ENCODE results near the gene MACF1. TPM values are rescaled to one million over a fixed set of nuclear protein-coding genes. Genes with fewer than 3 reads are reported as not detected.

Gene MACF1
- total RNA-seq, 2 experiments from 2014 or later: 248 to 252 TPM

GRCh38 chr1:39358491-39358890, 154.0 kb downstream of the MACF1 start:
- Mint-ChIP-seq H3K4me3 (no peak overlapping the region), H3K4me1 (ENCODE audit: low read depth) (no peaks in the 10 kb centered on the region), H3K27ac (no peak overlapping the region), H3K9me3 (no peaks in the 10 kb centered on the region), H3K27me3 (no peaks in the 10 kb centered on the region), H3K36me3 (ENCODE audit: low read depth) (peaks cover 95% of the 10 kb centered on the region)
- Histone ChIP-seq H3K27me3 (ENCODE audit: control insufficient read depth in 1 of 2, insufficient read depth in 2 of 2, low read length in 2 of 2) (no peaks in the 10 kb centered on the region), H3K4me3 (ENCODE audit: low read length) (no peak overlapping the region), H3K4me1 (ENCODE audit: insufficient read depth, low read length) (no peaks in the 10 kb centered on the region), H3K9me3 (ENCODE audit: control insufficient read depth in 1 of 2, insufficient read depth in 1 of 2, low read length in 2 of 2) (no peaks in the 10 kb centered on the region), H3K27ac (ENCODE audit: low read depth in 1 of 2, low read length in 2 of 2) (no peak overlapping the region), H3K36me3 (ENCODE audit: insufficient read depth, low read length) (peaks cover 95% of the 10 kb centered on the region)
- ATAC-seq (ENCODE audit: poor library complexity) (no peak), DNase-seq (no peak)
- CTCF ChIA-PET: interaction anchor here (4.0 kb wide), 1 partner anchor 53 kb away, joined by 14 read pairs; no protein-coding TSS in a partner anchor
- POLR2A ChIA-PET: no interaction called here
- intact Hi-C loops (cut with DNase I, micrococcal nuclease): no loop called here
- no peak for TF ChIP-seq CTCF (IDR thresholded peaks at IDR 0.05)

GRCh38 chr1:39359028-39359570, 154.6 kb downstream of the MACF1 start:
- ChIA-PET POLR2A (interaction anchor here (0.6 to 1.0 kb wide), 2 partner anchors 17 to 52 kb away, joined by 3 to 4 read pairs; no protein-coding TSS in a partner anchor), CTCF (interaction anchor here (4.0 kb wide), 1 partner anchor 52 kb away, joined by 14 read pairs; no protein-coding TSS in a partner anchor)
- Histone ChIP-seq H3K36me3 (ENCODE audit: insufficient read depth, low read length) (peaks cover 95% of the 10 kb centered on the region), H3K27ac (ENCODE audit: low read depth in 1 of 2, low read length in 2 of 2) (no peak overlapping the region), H3K9me3 (ENCODE audit: control insufficient read depth in 1 of 2, insufficient read depth in 1 of 2, low read length in 2 of 2) (no peaks in the 10 kb centered on the region), H3K27me3 (ENCODE audit: control insufficient read depth in 1 of 2, insufficient read depth in 2 of 2, low read length in 2 of 2) (no peaks in the 10 kb centered on the region), H3K4me3 (ENCODE audit: low read length) (no peak overlapping the region), H3K4me1 (ENCODE audit: insufficient read depth, low read length) (no peaks in the 10 kb centered on the region)
- Mint-ChIP-seq H3K4me1 (ENCODE audit: low read depth) (no peaks in the 10 kb centered on the region), H3K4me3 (no peak overlapping the region), H3K27ac (no peak overlapping the region), H3K27me3 (no peaks in the 10 kb centered on the region), H3K9me3 (no peaks in the 10 kb centered on the region), H3K36me3 (ENCODE audit: low read depth) (peaks cover 95% of the 10 kb centered on the region)
- DNase-seq (no peak), ATAC-seq (ENCODE audit: poor library complexity) (no peak)
- TF ChIP-seq CTCF (IDR thresholded peaks at IDR 0.05): no peak
- intact Hi-C loops (cut with DNase I, micrococcal nuclease): no loop called here

GRCh38 chr1:39360731-39361130, 156.2 kb downstream of the MACF1 start:
- no peak overlapping the region for H3K27ac ChIP-seq (ENCODE audit: low read depth in 1 of 2, low read length in 2 of 2)
- no peaks in the 10 kb centered on the region for H3K4me1 Mint-ChIP-seq (ENCODE audit: low read depth)
- TF ChIP-seq CTCF (IDR thresholded peaks at IDR 0.05): no peak
- H3K9me3 Mint-ChIP-seq: no peaks in the 10 kb centered on the region
- peak in 2 of 14 experiments; percentile 7 to 20 for DNase-seq
- H3K9me3 ChIP-seq (ENCODE audit: control insufficient read depth in 1 of 2, insufficient read depth in 1 of 2, low read length in 2 of 2): no peaks in the 10 kb centered on the region
- no peaks in the 10 kb centered on the region for H3K4me1 ChIP-seq (ENCODE audit: insufficient read depth, low read length)
- intact Hi-C loops (cut with DNase I, micrococcal nuclease): no loop called here
- no peaks in the 10 kb centered on the region for H3K27me3 ChIP-seq (ENCODE audit: control insufficient read depth in 1 of 2, insufficient read depth in 2 of 2, low read length in 2 of 2)
- H3K4me3 ChIP-seq (ENCODE audit: low read length): no peak overlapping the region
- peaks cover 89% of the 10 kb centered on the region for H3K36me3 Mint-ChIP-seq (ENCODE audit: low read depth)
- no peak overlapping the region for H3K4me3 Mint-ChIP-seq
- peaks cover 85% of the 10 kb centered on the region for H3K36me3 ChIP-seq (ENCODE audit: insufficient read depth, low read length)
- no peak for ATAC-seq (ENCODE audit: poor library complexity)
- ChIA-PET CTCF (interaction anchor here (1.4 to 4.0 kb wide), 2 partner anchors 13 to 51 kb away, joined by 3 to 14 read pairs; no protein-coding TSS in a partner anchor), POLR2A (no interaction called here)
- H3K27ac Mint-ChIP-seq: no peak overlapping the region
- no peaks in the 10 kb centered on the region for H3K27me3 Mint-ChIP-seq
